Measurements from ENCODE around the gene POLR3A. TPM values are rescaled to one million over a fixed set of nuclear protein-coding genes. Genes with fewer than 3 reads are reported as not detected.

POLR3A gene
- total RNA-seq, 1 experiment from 2014 or later: 14.9 TPM

GRCh38 chr10:78053211-78053868 is 24.0 kb upstream of the POLR3A start:
- Histone ChIP-seq H4K20me1 (ENCODE audit: insufficient read depth) (no peaks in the 10 kb centered on the region), H3K4me2 (no peak overlapping the region), H3K79me2 (ENCODE audit: low read depth) (no peaks in the 10 kb centered on the region), H3K27me3 (ENCODE audit: insufficient read depth, low read depth) (no peaks in the 10 kb centered on the region), H3K4me1 (replicated peaks; ENCODE audit: insufficient read depth) (no peaks in the 10 kb centered on the region), H3K27ac (no peak overlapping the region), H3K36me3 (ENCODE audit: low read depth) (no peaks in the 10 kb centered on the region), H3F3A (ENCODE audit: insufficient read depth, low read depth) (no peaks in the 10 kb centered on the region), H3K9me2 (ENCODE audit: insufficient read depth) (no peaks in the 10 kb centered on the region), H2AFZ (no peak overlapping the region), H3K4me3 (no peak overlapping the region), H3K9me3 (ENCODE audit: insufficient read depth, low read depth) (no peaks in the 10 kb centered on the region)
- ChIA-PET CTCF (interaction anchor here (0.6 kb wide), 1 partner anchor 1449 kb away, joined by 3 read pairs; no protein-coding TSS in a partner anchor), POLR2A (ENCODE audit: unreplicated experiment) (no interaction called here)
- BruUV-seq (replicated peaks): no TSS peak
- TF ChIP-seq, protein P1, sequence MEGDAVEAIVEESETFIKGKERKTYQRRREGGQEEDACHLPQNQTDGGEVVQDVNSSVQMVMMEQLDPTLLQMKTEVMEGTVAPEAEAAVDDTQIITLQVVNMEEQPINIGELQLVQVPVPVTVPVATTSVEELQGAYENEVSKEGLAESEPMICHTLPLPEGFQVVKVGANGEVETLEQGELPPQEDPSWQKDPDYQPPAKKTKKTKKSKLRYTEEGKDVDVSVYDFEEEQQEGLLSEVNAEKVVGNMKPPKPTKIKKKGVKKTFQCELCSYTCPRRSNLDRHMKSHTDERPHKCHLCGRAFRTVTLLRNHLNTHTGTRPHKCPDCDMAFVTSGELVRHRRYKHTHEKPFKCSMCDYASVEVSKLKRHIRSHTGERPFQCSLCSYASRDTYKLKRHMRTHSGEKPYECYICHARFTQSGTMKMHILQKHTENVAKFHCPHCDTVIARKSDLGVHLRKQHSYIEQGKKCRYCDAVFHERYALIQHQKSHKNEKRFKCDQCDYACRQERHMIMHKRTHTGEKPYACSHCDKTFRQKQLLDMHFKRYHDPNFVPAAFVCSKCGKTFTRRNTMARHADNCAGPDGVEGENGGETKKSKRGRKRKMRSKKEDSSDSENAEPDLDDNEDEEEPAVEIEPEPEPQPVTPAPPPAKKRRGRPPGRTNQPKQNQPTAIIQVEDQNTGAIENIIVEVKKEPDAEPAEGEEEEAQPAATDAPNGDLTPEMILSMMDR (conservative IDR thresholded peaks at IDR 0.05): no peak
- no peak for TF ChIP-seq EZH2 (IDR thresholded peaks at IDR 0.05; ENCODE audit: low read depth)
- intact Hi-C loops (cut with micrococcal nuclease; ENCODE audit: unreplicated experiment): no loop called here
- no peak for DNase-seq

DNA sequence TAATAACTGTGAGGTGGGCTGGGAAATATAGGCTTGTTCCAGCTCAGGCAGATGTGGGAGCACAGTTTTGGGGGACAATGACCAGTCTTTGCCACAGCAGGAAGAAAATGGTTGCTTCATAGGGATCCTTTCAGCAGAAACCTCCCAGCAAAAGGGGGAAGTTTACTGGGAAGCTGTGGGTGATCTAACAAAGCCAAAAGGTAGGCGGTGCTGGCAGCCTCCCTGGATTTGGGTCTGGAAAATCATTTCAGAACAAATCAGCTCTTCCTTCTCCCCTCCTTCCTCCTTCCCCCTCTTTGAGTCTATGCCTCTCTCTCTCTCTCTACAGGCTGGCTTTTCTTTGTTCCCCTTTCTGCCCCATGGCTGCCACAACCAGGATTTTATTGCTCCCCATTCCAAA is 20.5 kb upstream of the POLR3A start:
- POLR2A ChIA-PET (ENCODE audit: unreplicated experiment): no interaction called here

DNA sequence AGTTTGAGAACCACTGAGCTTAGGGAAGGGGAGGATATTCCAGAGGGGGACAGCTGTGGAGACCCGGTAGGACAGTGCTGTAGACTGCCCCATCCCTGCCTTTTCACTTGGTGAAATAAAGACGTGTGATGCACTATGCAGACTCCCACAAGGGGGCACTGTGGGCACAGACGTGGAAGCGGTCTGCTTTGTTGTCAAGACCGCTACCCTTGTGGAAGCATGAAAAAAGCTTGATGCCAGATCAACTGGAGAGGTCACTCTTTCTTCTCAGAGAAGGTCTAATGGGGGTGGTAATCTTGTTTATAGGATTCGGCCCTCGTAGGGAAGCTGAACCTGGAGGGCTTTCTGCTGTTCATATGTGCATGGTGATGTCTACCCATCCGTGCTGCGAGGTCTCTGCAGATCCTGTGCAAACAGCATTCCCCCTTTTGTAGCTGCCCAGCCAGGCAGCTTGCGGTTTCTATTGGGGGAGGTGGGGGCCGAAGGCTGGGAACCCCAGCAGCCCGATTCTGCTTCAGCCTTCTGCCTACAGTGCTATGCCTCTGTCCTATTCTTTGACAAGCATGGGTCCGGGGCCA is 18.1 kb upstream of the POLR3A start:
- Histone ChIP-seq H3K9me3 (ENCODE audit: insufficient read depth, low read depth) (no peaks in the 10 kb centered on the region), H4K20me1 (ENCODE audit: insufficient read depth) (peaks cover 28% of the 10 kb centered on the region), H3F3A (ENCODE audit: insufficient read depth, low read depth) (peaks cover 41% of the 10 kb centered on the region), H3K4me3 (no peak overlapping the region), H3K36me3 (ENCODE audit: low read depth) (no peaks in the 10 kb centered on the region), H3K79me2 (ENCODE audit: low read depth) (no peaks in the 10 kb centered on the region), H3K27me3 (ENCODE audit: insufficient read depth, low read depth) (no peaks in the 10 kb centered on the region), H3K9me2 (ENCODE audit: insufficient read depth) (no peaks in the 10 kb centered on the region), H3K27ac (no peak overlapping the region), H2AFZ (no peak overlapping the region), H3K4me2 (no peak overlapping the region), H3K4me1 (replicated peaks; ENCODE audit: insufficient read depth) (no peaks in the 10 kb centered on the region)
- CTCF ChIA-PET: interaction anchor here (0.5 to 1.4 kb wide), 4 partner anchors 1145 to 1215 kb away, joined by 3 to 8 read pairs (median 3); no protein-coding TSS in a partner anchor
- TF ChIP-seq EZH2 (IDR thresholded peaks at IDR 0.05; ENCODE audit: low read depth): no peak
- TF ChIP-seq, protein P1 (conservative IDR thresholded peaks at IDR 0.05): peak; percentile 96
- intact Hi-C loops (cut with micrococcal nuclease; ENCODE audit: unreplicated experiment): loop anchor here (1.0 to 10.0 kb wide), 5 partner anchors 255 to 1148 kb away; no protein-coding TSS in a partner anchor
- DNase-seq: peak; percentile 68 to 86
- POLR2A ChIA-PET (ENCODE audit: unreplicated experiment): no interaction called here
- no TSS peak for BruUV-seq (replicated peaks)

More for the DNA sequence above, 20.5 kb upstream of the POLR3A start:
- Histone ChIP-seq H3K4me2 (no peak overlapping the region), H3K27me3 (ENCODE audit: insufficient read depth, low read depth) (no peaks in the 10 kb centered on the region), H3K4me1 (replicated peaks; ENCODE audit: insufficient read depth) (no peaks in the 10 kb centered on the region), H2AFZ (no peak overlapping the region), H3K4me3 (no peak overlapping the region), H4K20me1 (ENCODE audit: insufficient read depth) (0 out of 2 replicates have a peak, but pooled peaks cover 4% of the 10 kb centered on the region), H3K27ac (no peak overlapping the region), H3F3A (ENCODE audit: insufficient read depth, low read depth) (peaks cover 16% of the 10 kb centered on the region; the same call in 1 of the 2 replicates), H3K9me3 (ENCODE audit: insufficient read depth, low read depth) (no peaks in the 10 kb centered on the region), H3K79me2 (ENCODE audit: low read depth) (no peaks in the 10 kb centered on the region), H3K36me3 (ENCODE audit: low read depth) (no peaks in the 10 kb centered on the region), H3K9me2 (ENCODE audit: insufficient read depth) (no peaks in the 10 kb centered on the region)
- DNase-seq: no peak
- CTCF ChIA-PET: no interaction called here
- TF ChIP-seq, protein P1 (conservative IDR thresholded peaks at IDR 0.05): no peak
- TF ChIP-seq EZH2 (IDR thresholded peaks at IDR 0.05; ENCODE audit: low read depth): no peak
- no TSS peak for BruUV-seq (replicated peaks)
- intact Hi-C loops (cut with micrococcal nuclease; ENCODE audit: unreplicated experiment): loop anchor here (5.0 to 10.0 kb wide), 3 partner anchors 252 to 917 kb away; no protein-coding TSS in a partner anchor
